Heart right ventricle (tissue), 16 donors: ENCODE measurements around the gene OR6J1. TPM values are rescaled to one million over a fixed set of nuclear protein-coding genes. Genes with fewer than 3 reads are reported as not detected.

ENCODE experiments used
- ATAC-seq, 8 donors: fragments of 200-7000 bp; cut with Tn5 transposase; one replicate each; pipeline ENCODE4 v1.9.1; 2020; ENCODE audit warnings: mild to moderate bottlenecking in 8 of 8, moderate library complexity in 8 of 8, moderate number of reproducible peaks in 1 of 8
- DNase-seq, 2 donors: peaks; one replicate each; pipeline ENCODE4 v3.0.0-alpha.2; 2020
- H3K27ac ChIP-seq, 10 donors: fragments of 200-600 bp; sonication (generic) in 2 of 10; one replicate each; pipeline versions ENCODE4 v1.5.0 to v1.8.0; 2020 to 2022; ENCODE audit warnings: mild to moderate bottlenecking in 3 of 10
- H3K27me3 ChIP-seq, 7 donors: fragments of 200-600 bp; one replicate each; pipeline ENCODE4 v1.8.0; 2021 to 2022; ENCODE audit warnings: mild to moderate bottlenecking in 2 of 7
- H3K36me3 ChIP-seq, 9 donors: fragments of 200-600 bp; sonication (generic) in 1 of 9; one replicate each; pipeline versions ENCODE4 v1.5.0 to v1.8.0; 2020 to 2022; ENCODE audit warnings: mild to moderate bottlenecking in 2 of 9
- H3K4me1 ChIP-seq, 9 donors: fragments of 200-600 bp; sonication (generic) in 1 of 9; one replicate each; pipeline versions ENCODE4 v1.5.0 to v1.8.0; 2020 to 2022; ENCODE audit warnings: mild to moderate bottlenecking in 4 of 9
- H3K4me3 ChIP-seq, 10 donors: fragments of 200-600 bp; sonication (generic) in 2 of 10; one replicate each; pipeline versions ENCODE4 v1.5.0 to v1.8.0; 2020 to 2022; ENCODE audit warnings: mild to moderate bottlenecking in 7 of 10, moderate library complexity in 2 of 10
- H3K9me3 ChIP-seq, 11 donors: fragments of 200-600 bp in 10 of 11; sonication (generic) in 2 of 11; one replicate each; pipeline versions ENCODE4 v1.5.0 to v1.8.0; 2013 to 2022; ENCODE audit warnings: mild to moderate bottlenecking in 2 of 11, control low read depth in 1 of 11, moderate library complexity in 1 of 11
- CTCF ChIP-seq, 9 donors: fragments of 200-600 bp; sonication (generic) in 2 of 9; IDR thresholded peaks; one replicate each; pipeline versions ENCODE4 v1.5.0 to v1.8.0; 2021 to 2022; ENCODE audit warnings: antibody characterized with exemption in 9 of 9, mild to moderate bottlenecking in 5 of 9, moderate library complexity in 1 of 9
- WGBS, 2 donors: extraction: QIAGEN DNeasy Blood & Tissue Kit; methylation state at CpG; one replicate each; pipeline ENCODE4 v1.1.7; 2013; ENCODE audit warnings: inconsistent platforms in 1 of 2; 5-methylcytosine and 5-hydroxymethylcytosine counted together
- intact Hi-C, 10 donors: fragments of 100-400 bp; cut with DNase I; formaldehyde crosslinking; loops; one replicate each; pipeline versions ENCODE4 v1.11.1 to v1.14.2; 2022
- polyA plus RNA-seq, 2 donors: library from polyadenylated mRNA; stranded (reverse); fragments of 200-250 nt; gene quantifications; one replicate each; pipeline ENCODE4 v1.2.3, GENCODE V29; 2013
- total RNA-seq, 10 donors: library from RNA; stranded (reverse); fragmentation: NEBNext Ultra II Directional in 3 of 10; extraction: Animal tissue kit (Norgen Biotek cat#: 25700) in 3 of 10; gene quantifications; one replicate each; pipeline versions ENCODE4 v1.2.1 to v1.2.4, GENCODE V29; 2021 to 2023
- donor health status: Arrhythmogenic right ventricular cardiomyopathy.
- donor health status: ischemic (EF 13 %, LVEDD 7.1; RV severe dilation, severe dysfunction).
- donor health status: healthy with polysubstance abuse.
- donor health status: DM: no; HTN: yes; CAD: no.
- donor health status: DM: no; HTN: no; CAD: no.
- donor health status: ischemic (EF 25% LVEDD 6.9; RV normal size, moderate dysfunction).
- donor health status: ischemic (EF 25% LVEDD 5.7; RV mildly dilated, moderate dysfunction).
- donor health status: healthy.
- donor health status: DM: yes; HTN: yes; CAD: no.
- donor health status: Ischemic cardiomyopathy.
- donor health status: ischemic (EF 35%, LVEDD 5.7; RV mildly dilated, moderate dysfunction).
- donor health status: nonischemic (EF 11% LVEDD 7.7; RV severe dilation, severe dysfunction).
- donor health status: DM: yes; HTN: yes; CAD: no.
- donor health status: PGD.
- donor health status: ischemic (EF 29% LVEDD 5.4; RV normal size, mild dysfunction).
- donor health status: nonischemic (EF 23%, LVEDD 6.1; RV moderate dilation, normal function).

The OR6J1 gene
- total and polyA plus RNA-seq, 12 donors: not detected

DNA sequence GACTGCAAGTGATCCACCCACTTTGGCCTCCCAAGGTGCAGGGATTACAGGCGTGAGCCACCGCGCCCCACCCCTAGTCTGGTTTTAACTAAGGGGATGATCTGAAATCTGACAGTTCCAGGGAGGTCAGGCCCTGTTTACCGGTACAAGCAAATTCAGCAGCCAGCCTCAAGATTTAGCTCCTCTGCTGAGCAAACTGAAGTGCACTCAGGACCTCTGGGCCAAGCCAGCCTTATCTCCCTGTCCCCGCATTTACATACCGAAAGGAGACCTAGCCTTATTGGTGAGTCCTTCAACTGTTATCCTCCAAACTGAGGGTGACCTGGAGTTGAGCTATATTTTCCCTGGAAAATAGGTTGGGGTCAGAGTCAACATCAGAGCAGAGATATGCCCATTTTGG lies 46.9 kb downstream of the OR6J1 start:
- H3K4me3 ChIP-seq: peak overlapping the region in 5 of 10 donors; percentile 69 to 91 (median 74)
- peak overlapping the region in 1 of 10 donors; percentile 91 for H3K27ac ChIP-seq
- H3K27me3 ChIP-seq: no peaks in the 10 kb centered on the region
- no peak for TF ChIP-seq CTCF (IDR thresholded peaks at IDR 0.05)
- peaks cover 0 to 12% (median 9%) of the 10 kb centered on the region in 9 donors for H3K36me3 ChIP-seq
- ATAC-seq (no peak), DNase-seq (no peak)
- 82 to 83% methylated on average over 6 of the region's 6 CpGs for WGBS, 2 donors
- no peaks in the 10 kb centered on the region for H3K9me3 ChIP-seq
- intact Hi-C loops: no loop called here
- H3K4me1 ChIP-seq: peaks cover 0 to 26% (median 21%) of the 10 kb centered on the region in 9 donors

DNA sequence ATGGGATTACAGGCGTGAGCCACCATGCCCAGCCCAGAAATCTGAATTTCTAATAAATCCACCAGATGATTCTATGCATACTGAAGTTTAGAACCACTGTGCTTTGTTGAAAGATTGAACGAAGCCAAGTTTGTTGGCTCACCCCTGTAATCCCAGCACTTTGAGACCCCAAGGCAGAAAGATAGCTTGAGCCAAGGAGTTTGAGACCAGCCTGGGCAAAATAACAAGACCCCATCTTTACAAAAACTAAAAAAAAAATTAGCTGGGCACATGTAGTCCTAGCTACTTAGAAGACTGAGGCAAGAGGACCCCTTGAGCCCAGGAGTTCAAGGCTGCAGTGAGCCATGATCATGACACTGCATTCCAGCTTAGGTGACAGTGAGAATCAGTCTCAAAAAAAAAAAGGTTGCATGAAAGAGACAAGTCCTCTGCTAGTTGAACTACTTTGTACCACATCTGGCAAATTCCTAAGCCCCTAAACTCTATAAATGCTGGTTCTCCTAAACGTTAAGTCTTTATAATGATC lies 47.7 kb downstream of the OR6J1 start:
- ATAC-seq (no peak), DNase-seq (no peak)
- 86% methylated on average over 3 of the region's 3 CpGs for WGBS, 2 donors
- TF ChIP-seq CTCF (IDR thresholded peaks at IDR 0.05): no peak
- Histone ChIP-seq H3K9me3 (no peaks in the 10 kb centered on the region), H3K27me3 (no peaks in the 10 kb centered on the region), H3K4me1 (peaks cover 0 to 26% (median 21%) of the 10 kb centered on the region in 9 donors), H3K36me3 (peaks cover 0 to 4% (median under 1%) of the 10 kb centered on the region in 9 donors), H3K27ac (no peak overlapping the region), H3K4me3 (no peak overlapping the region)
- intact Hi-C loops: no loop called here

DNA sequence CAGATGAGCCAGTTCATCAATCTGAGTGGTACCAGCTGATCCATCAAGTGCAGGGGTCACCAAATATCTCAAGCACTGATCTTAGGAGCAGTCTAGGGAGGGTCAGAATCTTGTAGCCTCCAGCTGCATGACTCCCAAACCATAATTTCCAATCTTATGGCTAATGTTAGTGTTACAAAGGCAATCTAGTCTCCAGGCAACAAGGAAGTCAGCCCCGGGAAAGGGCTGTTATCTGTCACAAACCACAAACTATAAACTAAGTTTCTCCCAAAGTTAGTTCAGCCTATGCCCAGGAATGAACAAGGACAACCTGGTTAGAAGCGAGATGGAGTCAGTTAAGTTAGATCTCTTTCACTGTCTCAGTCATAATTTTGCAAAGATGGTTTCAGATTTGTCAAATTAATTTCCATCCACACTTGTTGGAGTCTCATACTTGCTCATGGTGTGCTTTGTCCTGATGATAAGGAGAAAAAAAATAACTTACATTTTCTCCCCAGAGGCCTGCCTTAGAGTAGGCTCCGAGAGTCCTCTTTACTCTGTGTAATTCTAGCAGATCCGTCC lies 49.9 kb downstream of the OR6J1 start:
- Histone ChIP-seq H3K27me3 (no peaks in the 10 kb centered on the region), H3K27ac (no peak overlapping the region)

DNA sequence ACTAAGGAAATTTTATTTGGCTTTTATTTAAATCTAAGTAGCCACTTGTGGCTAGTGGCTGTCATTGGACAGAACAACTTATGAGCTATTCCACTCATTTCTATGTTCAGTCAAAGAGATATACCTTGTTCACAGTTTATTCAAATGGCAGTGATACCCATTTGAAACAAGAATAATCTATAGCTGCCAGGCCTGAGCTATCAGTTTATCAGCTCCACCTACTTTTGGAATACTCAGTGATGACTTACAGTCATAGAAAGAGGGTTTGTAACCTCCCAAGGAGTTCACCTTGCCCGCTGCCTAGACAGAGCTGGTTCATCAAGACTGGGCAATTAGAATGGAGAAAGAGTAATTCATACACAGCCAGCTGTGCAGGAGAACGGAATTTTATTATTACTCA lies 50.6 kb downstream of the OR6J1 start:
- intact Hi-C loops: no loop called here
- Histone ChIP-seq H3K27me3 (no peaks in the 10 kb centered on the region), H3K27ac (no peak overlapping the region), H3K4me1 (peaks cover 0 to 19% (median 7%) of the 10 kb centered on the region in 9 donors), H3K9me3 (no peaks in the 10 kb centered on the region), H3K4me3 (no peak overlapping the region), H3K36me3 (no peaks in the 10 kb centered on the region)
- 81% methylated on average over 2 of the region's 2 CpGs for WGBS, 2 donors
- DNase-seq (no peak), ATAC-seq (no peak)
- TF ChIP-seq CTCF (IDR thresholded peaks at IDR 0.05): no peak

More for the DNA sequence above, 49.9 kb downstream of the OR6J1 start:
- no peaks in the 10 kb centered on the region for H3K9me3 ChIP-seq
- no peak for ATAC-seq
- 46 to 48% methylated on average over 4 of the region's 4 CpGs for WGBS, 2 donors
- intact Hi-C loops: no loop called here
- no peak overlapping the region for H3K4me3 ChIP-seq
- DNase-seq: no peak
- H3K4me1 ChIP-seq: peaks cover 0 to 25% (median 13%) of the 10 kb centered on the region in 9 donors
- TF ChIP-seq CTCF (IDR thresholded peaks at IDR 0.05): no peak
- no peaks in the 10 kb centered on the region for H3K36me3 ChIP-seq
